Panc1 (cell line): ENCODE measurements around the gene NEK4. TPM values are rescaled to one million over a fixed set of nuclear protein-coding genes. Genes with fewer than 3 reads are reported as not detected.

Experiments used
- ATAC-seq: fragments of 200-7000 bp; cut with Tn5 transposase; 2 replicates; pipeline ENCODE4 v1.9.1; 2020; ENCODE audit warnings: mild to moderate bottlenecking, moderate library complexity
- BruUV-seq: library from RNA; stranded (reverse); fragments of 400-500 nt; replicated peaks from 2 replicates; lab custom pipeline; 2021; lab: Mats Ljungman, UMichigan
- CTCF ChIA-PET: fragments of 300-600 bp; sonication (Branson Sonifier 250); formaldehyde crosslinking; loops from one replicate; lab custom pipeline; 2022; ENCODE audit warnings: antibody characterized with exemption; lab: Charles Lee
- POLR2A ChIA-PET: fragments of 300-600 bp; sonication (Branson Sonifier 250); formaldehyde crosslinking; loops from one replicate; lab custom pipeline; 2022; ENCODE audit warnings: antibody characterized with exemption; lab: Charles Lee
- DNase-seq: peaks from one replicate; pipeline ENCODE4 v3.0.0-alpha.2; 2010; ENCODE audit warnings: low read depth, low spot score
- H3K27ac ChIP-seq: 2 replicates; pipeline ENCODE4 v1.5.1; 2011; ENCODE audit warnings: mild to moderate bottlenecking, low read length, inconsistent platforms
- H3K27me3 ChIP-seq: fragments of 200-500 bp; sonication (Bioruptor generic); 2 replicates; pipeline ENCODE4 v1.6.0; 2014; ENCODE audit warnings: low read length, inconsistent platforms; ENCODE audit not compliant: control insufficient read depth, insufficient read depth
- H3K36me3 ChIP-seq: fragments of 200-500 bp; sonication (Bioruptor generic); 2 replicates; pipeline ENCODE4 v1.5.1; 2014; ENCODE audit warnings: inconsistent platforms, mild to moderate bottlenecking, low read length, moderate library complexity; ENCODE audit not compliant: control insufficient read depth, insufficient read depth
- H3K4me1 ChIP-seq: 2 replicates; pipeline ENCODE4 v1.5.1; 2011; ENCODE audit warnings: inconsistent platforms, mild to moderate bottlenecking, low read length, moderate library complexity; ENCODE audit not compliant: control insufficient read depth, insufficient read depth
- H3K4me3 ChIP-seq, 2 experiments: 2 replicates each; pipeline ENCODE4 v1.5.1; 2011 to 2012; ENCODE audit warnings: low read depth in 2 of 2, low read length in 2 of 2, mild to moderate bottlenecking in 2 of 2, inconsistent platforms in 1 of 2, moderate library complexity in 1 of 2
- H3K9me3 ChIP-seq: fragments of 200-500 bp; sonication (Bioruptor generic); 2 replicates; pipeline ENCODE4 v1.5.1; 2014; ENCODE audit warnings: low read depth, mild to moderate bottlenecking, inconsistent platforms, low read length, moderate library complexity; ENCODE audit not compliant: control insufficient read depth, insufficient read depth
- CTCF ChIP-seq: fragments of 450-650 bp; IDR thresholded peaks from 2 replicates; pipeline ENCODE4 v1.5.1; 2017; ENCODE audit warnings: mild to moderate bottlenecking
- POLR2AphosphoS5 ChIP-seq: IDR thresholded peaks from 2 replicates; pipeline ENCODE4 v1.6.1; 2012; ENCODE audit warnings: mild to moderate bottlenecking, low read depth, low read length, moderate library complexity
- SIN3A ChIP-seq: IDR thresholded peaks from 2 replicates; pipeline ENCODE4 v1.6.1; 2012; ENCODE audit warnings: low read depth, mild to moderate bottlenecking, low read length, moderate library complexity, borderline replicate concordance; ENCODE audit not compliant: insufficient read depth
- TCF7L2 ChIP-seq: IDR thresholded peaks from 2 replicates; pipeline ENCODE4 v1.6.1; 2011; ENCODE audit warnings: mild to moderate bottlenecking, low read depth, low read length, inconsistent platforms
- in situ Hi-C: cut with HindIII; loops from 2 replicates; pipeline ENCODE4 v1.10.0; 2016; ENCODE audit warnings: low sequenced_read_pairs, low pct_unique_long_range_greater_than_20kb
- intact Hi-C: fragments of 100-400 bp; cut with micrococcal nuclease; formaldehyde crosslinking; loops from one replicate; pipeline ENCODE4 v1.10.0; 2022; ENCODE audit not compliant: unreplicated experiment
- total RNA-seq: library from RNA; stranded (reverse); gene quantifications from one replicate; pipeline ENCODE4 v1.2.1, GENCODE V29; 2021; ENCODE audit not compliant: unreplicated experiment
- TF ChIP-seq, protein P1 (sequence below), 2 experiments: IDR thresholded peaks; 2 replicates each; pipeline ENCODE4 v1.6.1; 2011 to 2012; ENCODE audit warnings: low read depth in 2 of 2, control low read depth in 1 of 2, low read length in 1 of 2, mild to moderate bottlenecking in 1 of 2, moderate library complexity in 1 of 2; ENCODE audit not compliant: insufficient read depth in 1 of 2

NEK4 gene
- total RNA-seq, 1 experiment from 2014 or later: 22.9 TPM

DNA sequence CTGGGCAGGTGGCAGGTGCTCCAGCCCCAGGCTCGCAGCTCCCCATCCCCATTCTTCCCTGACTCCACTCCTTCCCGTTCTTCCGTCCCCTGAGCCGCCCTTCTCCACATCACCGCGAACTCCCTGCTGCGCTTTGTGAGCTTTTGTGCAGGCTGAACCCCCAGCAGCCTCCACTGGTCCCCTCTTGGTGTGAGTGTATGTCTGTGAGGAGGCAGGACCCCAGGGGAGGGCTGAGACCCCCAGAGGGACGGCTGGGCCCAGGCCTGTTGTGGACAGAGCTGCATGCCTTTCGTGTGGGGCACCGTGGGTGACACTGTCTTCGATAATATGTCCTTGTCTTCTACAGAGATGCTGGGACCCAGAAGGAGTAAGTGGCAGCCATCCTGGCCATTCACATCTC, 16.5 kb upstream of the NEK4 start:
- Histone ChIP-seq H3K4me3 (no peak overlapping the region), H3K9me3 (no peaks in the 10 kb centered on the region), H3K27ac (no peak overlapping the region), H3K4me1 (no peaks in the 10 kb centered on the region), H3K36me3 (no peaks in the 10 kb centered on the region), H3K27me3 (no peaks in the 10 kb centered on the region; the same call in 1 of the 2 replicates)
- ATAC-seq (no peak), DNase-seq (no peak)
- ChIA-PET CTCF (no interaction called here), POLR2A (interaction anchor here (0.5 kb wide), 1 partner anchor 14 kb away, joined by 14 read pairs; no protein-coding TSS in a partner anchor)
- TF ChIP-seq, protein P1, sequence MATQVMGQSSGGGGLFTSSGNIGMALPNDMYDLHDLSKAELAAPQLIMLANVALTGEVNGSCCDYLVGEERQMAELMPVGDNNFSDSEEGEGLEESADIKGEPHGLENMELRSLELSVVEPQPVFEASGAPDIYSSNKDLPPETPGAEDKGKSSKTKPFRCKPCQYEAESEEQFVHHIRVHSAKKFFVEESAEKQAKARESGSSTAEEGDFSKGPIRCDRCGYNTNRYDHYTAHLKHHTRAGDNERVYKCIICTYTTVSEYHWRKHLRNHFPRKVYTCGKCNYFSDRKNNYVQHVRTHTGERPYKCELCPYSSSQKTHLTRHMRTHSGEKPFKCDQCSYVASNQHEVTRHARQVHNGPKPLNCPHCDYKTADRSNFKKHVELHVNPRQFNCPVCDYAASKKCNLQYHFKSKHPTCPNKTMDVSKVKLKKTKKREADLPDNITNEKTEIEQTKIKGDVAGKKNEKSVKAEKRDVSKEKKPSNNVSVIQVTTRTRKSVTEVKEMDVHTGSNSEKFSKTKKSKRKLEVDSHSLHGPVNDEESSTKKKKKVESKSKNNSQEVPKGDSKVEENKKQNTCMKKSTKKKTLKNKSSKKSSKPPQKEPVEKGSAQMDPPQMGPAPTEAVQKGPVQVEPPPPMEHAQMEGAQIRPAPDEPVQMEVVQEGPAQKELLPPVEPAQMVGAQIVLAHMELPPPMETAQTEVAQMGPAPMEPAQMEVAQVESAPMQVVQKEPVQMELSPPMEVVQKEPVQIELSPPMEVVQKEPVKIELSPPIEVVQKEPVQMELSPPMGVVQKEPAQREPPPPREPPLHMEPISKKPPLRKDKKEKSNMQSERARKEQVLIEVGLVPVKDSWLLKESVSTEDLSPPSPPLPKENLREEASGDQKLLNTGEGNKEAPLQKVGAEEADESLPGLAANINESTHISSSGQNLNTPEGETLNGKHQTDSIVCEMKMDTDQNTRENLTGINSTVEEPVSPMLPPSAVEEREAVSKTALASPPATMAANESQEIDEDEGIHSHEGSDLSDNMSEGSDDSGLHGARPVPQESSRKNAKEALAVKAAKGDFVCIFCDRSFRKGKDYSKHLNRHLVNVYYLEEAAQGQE (IDR thresholded peaks at IDR 0.05; ENCODE audit: insufficient read depth in 1 of 2, low read depth in 2 of 2, low read length in 1 of 2): no peak
- no peak for TF ChIP-seq TCF7L2
- no peak for TF ChIP-seq CTCF
- TF ChIP-seq SIN3A: no peak
- no peak for TF ChIP-seq POLR2AphosphoS5
- BruUV-seq: no TSS peak
- intact Hi-C loops: no loop called here
- in situ Hi-C loops: no loop called here

- POLR2A ChIA-PET: interaction anchor here (0.5 kb wide), 1 partner anchor 13 kb away, joined by 14 read pairs; no protein-coding TSS in a partner anchor
These were observed 15.8 kb upstream of the NEK4 start for GRCh38 chr3:52786330-52787215.

More at GRCh38 chr3:52786330-52787215, 15.8 kb upstream of the NEK4 start:
- intact Hi-C loops: no loop called here
- Histone ChIP-seq H3K27me3 (no peaks in the 10 kb centered on the region; the same call in 1 of the 2 replicates), H3K4me3 (no peak overlapping the region), H3K9me3 (no peaks in the 10 kb centered on the region), H3K4me1 (no peaks in the 10 kb centered on the region), H3K27ac (no peak overlapping the region), H3K36me3 (no peaks in the 10 kb centered on the region)
- CTCF ChIA-PET: no interaction called here
- DNase-seq (no peak), ATAC-seq (no peak)
- in situ Hi-C loops: no loop called here
- TF ChIP-seq POLR2AphosphoS5: no peak
- no peak for TF ChIP-seq SIN3A
- TF ChIP-seq TCF7L2: no peak
- TF ChIP-seq, protein P1 (IDR thresholded peaks at IDR 0.05; ENCODE audit: insufficient read depth in 1 of 2, low read depth in 2 of 2, low read length in 1 of 2): no peak
- TF ChIP-seq CTCF: no peak
- no TSS peak for BruUV-seq
